C4-2B (cell line): ENCODE measurements around the gene C11orf54.

ENCODE experiments used
- ZFX ChIP-seq: fragments of 450-650 bp; IDR thresholded peaks from 2 replicates; pipeline ENCODE4 v1.6.1; 2017
- TF ChIP-seq, protein P1 (sequence below): fragments of 450-650 bp; conservative IDR thresholded peaks from 2 replicates; pipeline ENCODE4 v1.5.1; 2017; ENCODE audit warnings: mild to moderate bottlenecking

DNA sequence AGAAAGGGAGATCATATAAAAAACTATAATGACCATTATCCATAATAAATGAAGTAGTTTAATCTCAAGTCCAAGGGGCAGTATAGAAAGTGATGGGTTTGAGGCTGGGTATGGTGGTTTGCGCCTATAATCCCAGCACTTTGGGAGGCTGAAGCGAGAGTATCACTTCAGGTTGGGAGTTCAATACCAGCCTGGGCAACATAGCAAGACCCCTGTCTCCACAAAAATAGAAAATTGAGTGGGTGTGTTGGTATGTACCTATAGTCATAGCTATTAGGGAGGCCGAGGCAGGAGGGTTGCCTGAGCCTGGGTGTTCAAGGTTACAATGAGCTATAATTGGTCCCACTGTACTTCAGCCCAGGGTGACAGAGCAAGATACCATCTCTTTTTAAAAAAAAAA is 66.5 kb downstream of the C11orf54 start:
- TF ChIP-seq, protein P1, sequence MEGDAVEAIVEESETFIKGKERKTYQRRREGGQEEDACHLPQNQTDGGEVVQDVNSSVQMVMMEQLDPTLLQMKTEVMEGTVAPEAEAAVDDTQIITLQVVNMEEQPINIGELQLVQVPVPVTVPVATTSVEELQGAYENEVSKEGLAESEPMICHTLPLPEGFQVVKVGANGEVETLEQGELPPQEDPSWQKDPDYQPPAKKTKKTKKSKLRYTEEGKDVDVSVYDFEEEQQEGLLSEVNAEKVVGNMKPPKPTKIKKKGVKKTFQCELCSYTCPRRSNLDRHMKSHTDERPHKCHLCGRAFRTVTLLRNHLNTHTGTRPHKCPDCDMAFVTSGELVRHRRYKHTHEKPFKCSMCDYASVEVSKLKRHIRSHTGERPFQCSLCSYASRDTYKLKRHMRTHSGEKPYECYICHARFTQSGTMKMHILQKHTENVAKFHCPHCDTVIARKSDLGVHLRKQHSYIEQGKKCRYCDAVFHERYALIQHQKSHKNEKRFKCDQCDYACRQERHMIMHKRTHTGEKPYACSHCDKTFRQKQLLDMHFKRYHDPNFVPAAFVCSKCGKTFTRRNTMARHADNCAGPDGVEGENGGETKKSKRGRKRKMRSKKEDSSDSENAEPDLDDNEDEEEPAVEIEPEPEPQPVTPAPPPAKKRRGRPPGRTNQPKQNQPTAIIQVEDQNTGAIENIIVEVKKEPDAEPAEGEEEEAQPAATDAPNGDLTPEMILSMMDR = no peak
- TF ChIP-seq ZFX = no peak
